OCI-LY7 (cell line): ENCODE data around the gene IQSEC1. TPM values are rescaled to one million over a fixed set of nuclear protein-coding genes. Genes with fewer than 3 reads are reported as not detected.

Experiments
- BruUV-seq: library from RNA; stranded (reverse); fragments of 400-500 nt; replicated peaks from 2 replicates; lab custom pipeline; 2021; lab: Mats Ljungman, UMichigan
- CTCF ChIA-PET: fragments of 300-600 bp; sonication (Branson Sonifier 250); formaldehyde crosslinking; loops from one replicate; lab custom pipeline; 2022; ENCODE audit warnings: antibody characterized with exemption; ENCODE audit not compliant: unreplicated experiment; lab: Charles Lee
- POLR2A ChIA-PET: fragments of 300-600 bp; sonication (Branson Sonifier 250); formaldehyde crosslinking; loops from one replicate; lab custom pipeline; 2022; ENCODE audit warnings: antibody characterized with exemption; lab: Charles Lee
- DNase-seq: peaks from one replicate; pipeline ENCODE4 v3.0.0-alpha.2; 2015; ENCODE audit warnings: low spot score
- H2AFZ ChIP-seq: fragments of 200-600 bp; sonication (generic), shearing (Covaris generic); 2 replicates; pipeline ENCODE4 v1.6.1; 2014; ENCODE audit warnings: mild to moderate bottlenecking, antibody characterized with exemption, low read length, moderate library complexity
- H3K27ac ChIP-seq: fragments of 200-600 bp; sonication (generic); 2 replicates; pipeline ENCODE4 v1.5.1; 2014; ENCODE audit warnings: mixed run types, low read depth, mild to moderate bottlenecking, moderate library complexity, low read length, inconsistent platforms; ENCODE audit not compliant: poor library complexity, severe bottlenecking
- H3K36me3 ChIP-seq: fragments of 200-600 bp; sonication (generic); 2 replicates; pipeline ENCODE4 v1.6.1; 2014; ENCODE audit warnings: mild to moderate bottlenecking, antibody characterized with exemption, low read length, moderate library complexity, mixed read lengths; ENCODE audit not compliant: insufficient read depth
- H3K4me1 ChIP-seq: fragments of 200-600 bp; sonication (generic); 2 replicates; pipeline ENCODE4 v1.5.1; 2014; ENCODE audit warnings: mild to moderate bottlenecking, low read length; ENCODE audit not compliant: insufficient read depth, poor library complexity, severe bottlenecking
- H3K4me2 ChIP-seq: fragments of 200-600 bp; sonication (generic); 2 replicates; pipeline ENCODE4 v1.6.1; 2014; ENCODE audit warnings: mild to moderate bottlenecking, low read length
- H3K4me3 ChIP-seq: fragments of 200-600 bp; sonication (generic); 2 replicates; pipeline ENCODE4 v1.5.1; 2014; ENCODE audit warnings: mild to moderate bottlenecking, low read depth, low read length; ENCODE audit not compliant: poor library complexity, severe bottlenecking
- H3K79me2 ChIP-seq: fragments of 200-600 bp; sonication (generic); 2 replicates; pipeline ENCODE4 v1.6.1; 2016; ENCODE audit warnings: low read depth, mild to moderate bottlenecking, low read length, moderate library complexity, mixed read lengths; ENCODE audit not compliant: insufficient read depth
- H3K9me2 ChIP-seq: fragments of 200-600 bp; sonication (generic); 2 replicates; pipeline ENCODE4 v1.6.1; 2016; ENCODE audit warnings: mild to moderate bottlenecking, low read length, mixed read lengths; ENCODE audit not compliant: insufficient read depth
- H3K9me3 ChIP-seq: fragments of 200-600 bp; sonication (generic); 2 replicates; pipeline ENCODE4 v1.6.1; 2014; ENCODE audit warnings: mild to moderate bottlenecking, mixed run types, low read length, mixed read lengths
- H4K20me1 ChIP-seq: fragments of 200-600 bp; sonication (generic); 2 replicates; pipeline ENCODE4 v1.6.1; 2014; ENCODE audit warnings: mild to moderate bottlenecking, antibody characterized with exemption, low read length, moderate library complexity, mixed read lengths; ENCODE audit not compliant: insufficient read depth
- CTCF ChIP-seq: fragments of 200-600 bp; sonication (generic); conservative IDR thresholded peaks from 2 replicates; pipeline ENCODE4 v1.5.1; 2014; ENCODE audit warnings: mild to moderate bottlenecking, antibody characterized with exemption, low read length, moderate library complexity, mixed read lengths
- EZH2phosphoT487 ChIP-seq: fragments of 200-600 bp; sonication (generic); IDR thresholded peaks from 2 replicates; pipeline ENCODE4 v1.6.1; 2018; ENCODE audit warnings: low read depth, borderline replicate concordance, mild to moderate bottlenecking, mixed run types, antibody characterized with exemption, low read length, moderate library complexity, mixed read lengths
- intact Hi-C: fragments of 100-400 bp; cut with micrococcal nuclease; formaldehyde crosslinking; loops from one replicate; pipeline ENCODE4 v1.10.0; 2022; ENCODE audit not compliant: unreplicated experiment
- total RNA-seq, 2 experiments: library from RNA; depleted of rRNA in 1 of 2; stranded (reverse); fragments of >200 nt in 1 of 2; shearing (Covaris generic) in 1 of 2; gene quantifications; 2 replicates each; pipeline ENCODE4 v1.2.3, GENCODE V29; 2014 to 2022

The IQSEC1 gene
- total RNA-seq, 2 experiments from 2014 or later: 25.2 to 70.1 TPM

DNA sequence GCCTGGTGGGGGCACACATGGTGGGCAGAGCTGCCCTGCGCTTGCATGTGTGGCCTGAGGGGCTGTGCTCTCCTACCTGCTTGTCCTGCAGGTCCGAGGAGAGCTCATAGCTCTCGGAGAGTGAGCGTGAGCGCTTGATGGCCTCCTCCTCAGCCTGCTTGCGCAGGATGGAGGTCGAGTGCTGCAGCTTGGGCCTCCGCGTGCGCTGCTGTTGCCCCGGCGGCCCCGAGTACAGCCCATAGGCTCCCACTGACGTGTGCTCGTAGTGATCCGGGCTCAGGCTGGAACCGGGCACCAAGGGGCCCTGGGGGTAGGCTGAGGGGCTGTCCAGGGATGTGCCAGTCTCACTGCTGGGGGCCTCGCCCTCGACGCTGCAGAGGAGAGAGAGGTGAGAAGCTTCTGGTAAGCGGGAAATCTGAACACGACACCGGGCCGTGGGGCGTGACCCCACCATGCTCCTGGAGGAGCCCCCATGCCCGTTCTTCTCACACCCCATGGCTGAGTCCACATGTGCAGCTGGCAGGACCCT lies 131.7 kb downstream of the IQSEC1 start:
- intact Hi-C loops: no loop called here
- TF ChIP-seq EZH2phosphoT487 (no peak), CTCF (no peak)
- Histone ChIP-seq H3K36me3 (peaks cover 21% of the 10 kb centered on the region; the same call in 1 of the 2 replicates), H2AFZ (no peak overlapping the region), H3K27ac (no peak overlapping the region), H3K4me3 (no peak overlapping the region), H3K79me2 (peaks cover 5% of the 10 kb centered on the region; the same call in 1 of the 2 replicates), H3K9me2 (no peaks in the 10 kb centered on the region), H3K9me3 (no peaks in the 10 kb centered on the region), H4K20me1 (no peaks in the 10 kb centered on the region; the same call in 1 of the 2 replicates), H3K4me1 (no peaks in the 10 kb centered on the region), H3K4me2 (no peak overlapping the region)
- ChIA-PET POLR2A (no interaction called here), CTCF (no interaction called here)
- BruUV-seq: no TSS peak
- no peak for DNase-seq

DNA sequence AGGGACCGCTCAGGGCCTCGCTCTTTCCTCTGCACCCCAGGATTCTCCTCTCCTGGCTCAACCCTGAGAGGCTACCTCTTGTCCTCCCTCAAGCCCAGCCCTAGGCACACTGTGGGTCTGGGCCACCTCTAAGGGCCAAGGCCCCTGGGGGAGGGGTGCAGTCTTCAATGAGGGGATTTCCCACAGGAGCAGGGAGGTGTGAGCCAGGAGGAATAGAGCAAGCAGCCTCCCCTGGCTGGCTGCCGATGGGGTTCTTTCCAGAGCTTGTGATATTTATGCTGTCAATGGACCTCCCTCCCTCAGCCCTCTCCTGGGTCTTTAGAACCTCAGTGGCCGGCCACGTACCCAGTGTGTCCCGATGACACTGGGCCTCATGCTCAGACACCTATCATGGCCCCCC lies 132.4 kb downstream of the IQSEC1 start:
- ChIA-PET CTCF (no interaction called here), POLR2A (no interaction called here)
- Histone ChIP-seq H3K36me3 (peaks cover 28% of the 10 kb centered on the region), H3K4me3 (no peak overlapping the region), H3K9me2 (no peaks in the 10 kb centered on the region), H3K4me1 (no peaks in the 10 kb centered on the region), H3K9me3 (no peaks in the 10 kb centered on the region), H4K20me1 (no peaks in the 10 kb centered on the region; the same call in 1 of the 2 replicates), H3K4me2 (no peak overlapping the region), H3K27ac (no peak overlapping the region), H3K79me2 (peaks cover 5% of the 10 kb centered on the region; the same call in 1 of the 2 replicates), H2AFZ (no peak overlapping the region)
- intact Hi-C loops: no loop called here
- no peak for DNase-seq
- no peak for TF ChIP-seq EZH2phosphoT487
- no peak for TF ChIP-seq CTCF
- no TSS peak for BruUV-seq

DNA sequence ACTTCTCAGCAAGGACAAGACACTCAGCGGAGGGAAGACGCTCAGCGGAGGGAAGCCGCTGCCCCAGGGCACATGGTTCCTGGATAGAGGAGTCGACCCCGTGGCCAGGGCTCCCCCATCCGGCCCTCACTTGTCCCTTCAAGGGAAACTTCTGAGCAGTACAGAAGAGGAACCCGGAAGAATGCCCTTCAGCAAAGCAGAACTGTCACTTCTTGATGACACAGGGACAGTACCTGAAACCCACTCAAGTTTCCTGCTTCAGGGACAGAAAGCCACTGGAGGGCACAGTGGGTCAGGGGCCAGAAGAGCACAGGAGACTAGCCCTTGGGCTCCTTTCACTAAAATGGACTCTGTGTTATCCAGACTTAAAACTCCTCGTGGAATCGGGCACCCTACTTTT lies 134.1 kb downstream of the IQSEC1 start:
- H3K4me1 ChIP-seq: no peaks in the 10 kb centered on the region
- no peak overlapping the region for H3K4me3 ChIP-seq
- H3K27ac ChIP-seq: no peak overlapping the region
- H3K79me2 ChIP-seq: no peaks in the 10 kb centered on the region
- H3K4me2 ChIP-seq: no peak overlapping the region
- H4K20me1 ChIP-seq: no peaks in the 10 kb centered on the region
- no peak for TF ChIP-seq CTCF
- no peak for TF ChIP-seq EZH2phosphoT487
- POLR2A ChIA-PET: no interaction called here
- BruUV-seq: no TSS peak
- CTCF ChIA-PET: no interaction called here
- peaks cover 44% of the 10 kb centered on the region for H3K36me3 ChIP-seq
- H2AFZ ChIP-seq: no peak overlapping the region
- no peaks in the 10 kb centered on the region for H3K9me2 ChIP-seq
- no peak for DNase-seq
- intact Hi-C loops: no loop called here
- no peaks in the 10 kb centered on the region for H3K9me3 ChIP-seq
